BLaER1 treated with 17β-estradiol and CSF1 and Interleukin-3, amounts not matched to agents 10 nM and 100 nM (cell line): Measurements from ENCODE around the gene BCKDK.
A peak's percentile ranks its signal among the peaks of the same experiment; 100 is the strongest.

Source experiments
- H3K27ac ChIP-seq, 11 experiments: shearing (Covaris generic); formaldehyde crosslinking; 2 replicates each; pipeline ENCODE4 v1.8.1; 2022
- H3K27me3 ChIP-seq, 11 experiments: shearing (Covaris generic); formaldehyde crosslinking; 2 replicates each; pipeline ENCODE4 v1.8.1; 2022
- H3K36me3 ChIP-seq, 11 experiments: shearing (Covaris generic); formaldehyde crosslinking; 2 replicates each; pipeline ENCODE4 v1.8.1; 2022
- H3K4me1 ChIP-seq, 10 experiments: shearing (Covaris generic); formaldehyde crosslinking; 2 replicates each; pipeline ENCODE4 v1.8.1; 2022
- H3K4me2 ChIP-seq, 11 experiments: shearing (Covaris generic); formaldehyde crosslinking; 2 replicates each; pipeline ENCODE4 v1.8.1; 2022
- H3K4me3 ChIP-seq, 10 experiments: shearing (Covaris generic); formaldehyde crosslinking; 2 replicates each; pipeline ENCODE4 v1.8.1; 2022
- H3K9ac ChIP-seq, 11 experiments: shearing (Covaris generic); formaldehyde crosslinking; 2 replicates each; pipeline ENCODE4 v1.8.1; 2022
- H3K9me3 ChIP-seq, 11 experiments: shearing (Covaris generic); formaldehyde crosslinking; replicated peaks in 1 of 11; 2 replicates each; pipeline ENCODE4 v1.8.1; 2022
- H4K20me1 ChIP-seq, 11 experiments: shearing (Covaris generic); formaldehyde crosslinking; 2 replicates each; pipeline ENCODE4 v1.8.1; 2022
- Cebpa-rat ChIP-seq, 11 experiments: shearing (Covaris generic); IDR thresholded peaks; 2 replicates each; pipeline ENCODE4 v1.8.1; 2022

The BCKDK gene

DNA sequence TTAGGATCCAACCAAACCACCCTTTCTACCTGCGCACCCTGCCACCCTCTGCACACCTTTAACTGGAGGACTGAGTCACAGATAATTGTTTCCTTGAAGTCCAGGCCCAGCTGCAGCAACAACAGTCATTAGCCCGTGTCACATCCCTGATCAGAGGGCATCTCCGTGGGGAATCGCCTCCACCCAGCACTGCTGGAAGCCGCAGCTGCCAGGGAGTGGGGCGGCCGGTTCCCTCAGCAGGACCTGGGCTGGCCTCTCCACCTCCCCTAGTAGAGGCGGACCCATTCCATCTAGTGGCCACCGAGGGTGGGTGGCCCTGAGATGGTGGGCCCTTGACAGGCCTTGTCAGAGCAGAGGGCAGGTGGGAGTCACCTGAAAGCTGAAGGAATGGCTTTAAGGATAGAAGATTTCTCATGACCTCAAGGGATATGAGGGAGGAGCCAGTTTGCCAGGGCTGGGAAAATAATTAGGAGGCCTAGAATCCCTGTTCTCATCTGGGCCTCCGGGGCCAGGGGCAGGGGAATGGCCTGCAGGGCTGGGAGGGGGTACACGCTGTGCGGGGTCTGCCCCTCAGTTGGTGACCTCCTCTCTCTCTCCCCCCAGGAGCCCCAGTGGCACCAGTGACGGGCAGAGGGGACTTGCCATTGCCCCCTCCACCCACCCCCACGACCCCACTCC, 25.7 kb upstream of the BCKDK start:
- Histone ChIP-seq H3K36me3 (peaks cover 73 to 100% (median 93%) of the 10 kb centered on the region in 11 experiments), H3K27ac (peak overlapping the region in 1 of 11 experiments; percentile 12; a peak in 2 of 22 replicates)
- no peak for TF ChIP-seq Cebpa-rat (IDR thresholded peaks at IDR 0.05)

DNA sequence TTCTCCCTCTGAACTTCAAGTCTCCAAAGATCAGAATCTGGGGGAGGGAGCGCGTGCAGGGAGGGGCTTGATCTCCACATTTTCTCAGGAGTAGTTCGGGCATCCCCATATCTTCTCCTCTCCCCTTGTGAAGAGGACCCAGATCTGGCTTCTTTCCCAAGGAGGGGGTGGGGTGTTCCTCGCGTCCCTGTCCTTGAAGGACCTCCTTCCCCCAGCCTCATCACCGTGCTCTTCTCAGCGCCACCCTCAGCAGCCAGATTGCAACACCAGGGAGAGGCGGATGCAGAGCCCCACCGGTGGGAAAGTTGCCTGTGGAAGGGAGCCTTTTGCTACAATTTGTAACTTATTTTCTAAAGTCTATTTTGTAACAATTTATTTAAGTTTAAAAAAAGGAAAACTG, 25.1 kb upstream of the BCKDK start:
- peaks cover 0 to 51% (median 24%) of the 10 kb centered on the region in 10 experiments; a peak in 11 of 20 replicates for H3K4me1 ChIP-seq

More for the DNA sequence above, 25.7 kb upstream of the BCKDK start:
- H4K20me1 ChIP-seq, result peaks cover 63 to 100% (median 87%) of the 10 kb centered on the region in 11 experiments
- H3K9me3 ChIP-seq, result no peaks in the 10 kb centered on the region
- peak overlapping the region in 5 of 11 experiments; percentile 20 to 82 (median 43); a peak in 7 of 22 replicates for H3K4me2 ChIP-seq
- H3K4me3 ChIP-seq, result no peak overlapping the region
- H3K27me3 ChIP-seq, result no peaks in the 10 kb centered on the region
- peaks cover 0 to 54% (median 24%) of the 10 kb centered on the region in 10 experiments; a peak in 11 of 20 replicates for H3K4me1 ChIP-seq
- peak overlapping the region in 3 of 11 experiments; percentile 1 to 45 (median 9); a peak in 1 of 22 replicates for H3K9ac ChIP-seq

GRCh38 chr16:31083556-31083955, 24.6 kb upstream of the BCKDK start:
- H3K9me3 ChIP-seq, result no peaks in the 10 kb centered on the region
- no peak overlapping the region for H3K4me2 ChIP-seq
- peaks cover 0 to 46% (median 23%) of the 10 kb centered on the region in 10 experiments; a peak in 11 of 20 replicates for H3K4me1 ChIP-seq
- no peak overlapping the region; a peak in 1 of 22 replicates for H3K9ac ChIP-seq
- H3K4me3 ChIP-seq, result no peak overlapping the region
- H3K27me3 ChIP-seq, result no peaks in the 10 kb centered on the region
- no peak overlapping the region for H3K27ac ChIP-seq
- peaks cover 52 to 99% (median 82%) of the 10 kb centered on the region in 11 experiments for H4K20me1 ChIP-seq
- H3K36me3 ChIP-seq, result peaks cover 62 to 100% (median 92%) of the 10 kb centered on the region in 11 experiments
- no peak for TF ChIP-seq Cebpa-rat (IDR thresholded peaks at IDR 0.05)

More for the DNA sequence above, 25.1 kb upstream of the BCKDK start:
- H3K4me3 ChIP-seq, result no peak overlapping the region
- H3K4me2 ChIP-seq, result no peak overlapping the region
- H3K27me3 ChIP-seq, result no peaks in the 10 kb centered on the region
- H3K36me3 ChIP-seq, result peaks cover 67 to 100% (median 92%) of the 10 kb centered on the region in 11 experiments
- no peak overlapping the region for H3K27ac ChIP-seq
- H3K9ac ChIP-seq, result 0 out of 22 replicates have a peak overlapping the region, but pooled peaks of 1 of the 11 experiments have one; percentile 1
- peaks cover 57 to 100% (median 86%) of the 10 kb centered on the region in 11 experiments for H4K20me1 ChIP-seq
- no peaks in the 10 kb centered on the region for H3K9me3 ChIP-seq
- no peak for TF ChIP-seq Cebpa-rat (IDR thresholded peaks at IDR 0.05)

- no peak for TF ChIP-seq Cebpa-rat (IDR thresholded peaks at IDR 0.05)
- H3K27me3 ChIP-seq, result no peaks in the 10 kb centered on the region
- H3K27ac ChIP-seq, result no peak overlapping the region
- H3K4me1 ChIP-seq, result peaks cover 0 to 42% (median 20%) of the 10 kb centered on the region in 10 experiments; a peak in 11 of 20 replicates
- H3K4me2 ChIP-seq, result no peak overlapping the region
- no peaks in the 10 kb centered on the region for H3K9me3 ChIP-seq
- peaks cover 59 to 100% (median 92%) of the 10 kb centered on the region in 11 experiments for H3K36me3 ChIP-seq
- peaks cover 48 to 99% (median 78%) of the 10 kb centered on the region in 11 experiments for H4K20me1 ChIP-seq
- H3K9ac ChIP-seq, result no peak overlapping the region; a peak in 2 of 22 replicates
- H3K4me3 ChIP-seq, result no peak overlapping the region
These were observed 24.2 kb upstream of the BCKDK start for GRCh38 chr16:31083981-31084380.

GRCh38 chr16:31084584-31085302, 23.4 kb upstream of the BCKDK start:
- H3K9me3 ChIP-seq, result no peaks in the 10 kb centered on the region
- H3K4me3 ChIP-seq, result no peak overlapping the region
- peak overlapping the region in 2 of 11 experiments; percentile 19; a peak in 3 of 22 replicates for H3K9ac ChIP-seq
- H3K27ac ChIP-seq, result no peak overlapping the region
- peaks cover 55 to 100% (median 91%) of the 10 kb centered on the region in 11 experiments for H3K36me3 ChIP-seq
- H3K4me2 ChIP-seq, result no peak overlapping the region; a peak in 1 of 22 replicates
- peaks cover 40 to 98% (median 70%) of the 10 kb centered on the region in 11 experiments for H4K20me1 ChIP-seq
- no peaks in the 10 kb centered on the region for H3K27me3 ChIP-seq
- TF ChIP-seq Cebpa-rat (IDR thresholded peaks at IDR 0.05), result no peak
- H3K4me1 ChIP-seq, result peaks cover 0 to 34% (median 15%) of the 10 kb centered on the region in 10 experiments; a peak in 11 of 20 replicates

DNA sequence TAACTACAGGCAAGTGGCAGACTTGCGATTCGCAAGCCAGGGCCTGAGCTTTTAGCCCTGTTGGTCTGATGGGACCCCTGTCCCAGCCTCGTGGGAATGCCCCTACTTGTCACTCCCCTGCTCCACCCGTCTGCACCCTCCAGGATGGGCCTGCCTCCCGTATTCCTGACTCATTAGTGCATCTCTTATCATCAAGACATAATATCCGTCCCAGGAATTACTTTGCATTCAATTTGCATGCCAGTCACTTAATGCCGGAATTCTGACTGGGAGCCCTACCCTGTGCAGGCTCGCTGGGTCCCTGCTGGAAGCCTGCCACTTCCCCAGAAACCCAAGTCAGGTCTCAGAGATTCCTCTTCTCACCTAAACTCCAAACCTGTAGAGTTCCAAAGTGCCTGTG, 22.8 kb upstream of the BCKDK start:
- no peak for TF ChIP-seq Cebpa-rat (IDR thresholded peaks at IDR 0.05)
- Histone ChIP-seq H3K4me3 (no peak overlapping the region), H3K36me3 (peaks cover 51 to 100% (median 91%) of the 10 kb centered on the region in 11 experiments), H3K4me2 (no peak overlapping the region), H4K20me1 (peaks cover 34 to 98% (median 64%) of the 10 kb centered on the region in 11 experiments), H3K9ac (peak overlapping the region in 1 of 11 experiments; percentile 19; a peak in 1 of 22 replicates), H3K9me3 (no peaks in the 10 kb centered on the region), H3K27ac (no peak overlapping the region), H3K27me3 (no peaks in the 10 kb centered on the region), H3K4me1 (peaks cover 0 to 28% (median 13%) of the 10 kb centered on the region in 10 experiments; a peak in 10 of 20 replicates)

- Histone ChIP-seq H3K9ac (0 out of 22 replicates have a peak overlapping the region, but pooled peaks of 1 of the 11 experiments have one; percentile 19), H3K9me3 (no peaks in the 10 kb centered on the region), H3K4me3 (no peak overlapping the region), H3K36me3 (peaks cover 51 to 100% (median 91%) of the 10 kb centered on the region in 11 experiments), H3K4me1 (peaks cover 0 to 28% (median 10%) of the 10 kb centered on the region in 10 experiments; a peak in 10 of 20 replicates), H3K4me2 (no peak overlapping the region), H3K27me3 (no peaks in the 10 kb centered on the region), H3K27ac (no peak overlapping the region), H4K20me1 (peaks cover 27 to 96% (median 58%) of the 10 kb centered on the region in 11 experiments)
- no peak for TF ChIP-seq Cebpa-rat (IDR thresholded peaks at IDR 0.05)
These were observed 22.1 kb upstream of the BCKDK start for GRCh38 chr16:31085873-31086628.

DNA sequence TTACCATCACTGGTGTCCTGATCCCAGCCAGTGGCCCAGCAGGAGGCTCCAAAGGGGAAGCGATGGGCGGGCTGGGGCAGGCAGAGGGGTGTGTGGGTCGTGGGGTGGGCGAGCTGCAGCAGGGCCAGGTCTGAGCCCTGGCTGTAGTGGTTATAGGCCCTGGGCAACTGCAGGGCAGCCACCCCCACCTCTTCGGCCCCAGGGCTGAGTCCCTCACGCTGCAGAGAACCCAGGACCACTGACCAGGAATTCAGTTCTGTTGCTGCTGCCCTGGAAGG, 21.6 kb upstream of the BCKDK start:
- H3K9ac ChIP-seq, result no peak overlapping the region
- H3K9me3 ChIP-seq, result no peaks in the 10 kb centered on the region
- no peak for TF ChIP-seq Cebpa-rat (IDR thresholded peaks at IDR 0.05)
- H3K36me3 ChIP-seq, result peaks cover 51 to 100% (median 92%) of the 10 kb centered on the region in 11 experiments
- H3K4me2 ChIP-seq, result no peak overlapping the region
- H3K27ac ChIP-seq, result no peak overlapping the region
- no peaks in the 10 kb centered on the region for H3K27me3 ChIP-seq
- no peak overlapping the region for H3K4me3 ChIP-seq
- peaks cover 22 to 96% (median 52%) of the 10 kb centered on the region in 11 experiments for H4K20me1 ChIP-seq
- H3K4me1 ChIP-seq, result peaks cover 0 to 24% (median 6%) of the 10 kb centered on the region in 10 experiments; a peak in 10 of 20 replicates
